HepG2 (cell line): ENCODE measurements around the gene POU6F2.

Source experiments
- CTCF ChIP-seq: sonication (generic); formaldehyde crosslinking; IDR thresholded peaks from 2 replicates; pipeline ENCODE4 v1.5.0; 2020; ENCODE audit warnings: mild to moderate bottlenecking, missing genetic modification reagents, moderate library complexity
- MTA3 ChIP-seq: sonication (generic); formaldehyde crosslinking; IDR thresholded peaks from 2 replicates; pipeline ENCODE4 v1.4.0; 2020; ENCODE audit warnings: missing genetic modification reagents
- PREB ChIP-seq: sonication (generic); formaldehyde crosslinking; IDR thresholded peaks from 2 replicates; pipeline ENCODE4 v1.4.0; 2020; ENCODE audit warnings: missing genetic modification reagents
- ZNF768 ChIP-seq: sonication (generic); formaldehyde crosslinking; IDR thresholded peaks from 2 replicates; pipeline ENCODE4 v1.4.0; 2020; ENCODE audit warnings: missing genetic modification reagents

- no peak for TF ChIP-seq MTA3
- TF ChIP-seq CTCF (CRISPR knock-in tag) = no peak
- TF ChIP-seq PREB (CRISPR knock-in tag) = no peak
- TF ChIP-seq ZNF768 (CRISPR knock-in tag) = no peak
Measured at GRCh38 chr7:39493934-39494333, 516.2 kb downstream of the POU6F2 start.
